ENCODE measurements around the gene HNRNPL.
"Not testable (repeated sequence)": the region's sequence is repeated elsewhere in the genome, so short reads cannot be mapped to it uniquely, and the experiment has no call there.

The HNRNPL gene

DNA sequence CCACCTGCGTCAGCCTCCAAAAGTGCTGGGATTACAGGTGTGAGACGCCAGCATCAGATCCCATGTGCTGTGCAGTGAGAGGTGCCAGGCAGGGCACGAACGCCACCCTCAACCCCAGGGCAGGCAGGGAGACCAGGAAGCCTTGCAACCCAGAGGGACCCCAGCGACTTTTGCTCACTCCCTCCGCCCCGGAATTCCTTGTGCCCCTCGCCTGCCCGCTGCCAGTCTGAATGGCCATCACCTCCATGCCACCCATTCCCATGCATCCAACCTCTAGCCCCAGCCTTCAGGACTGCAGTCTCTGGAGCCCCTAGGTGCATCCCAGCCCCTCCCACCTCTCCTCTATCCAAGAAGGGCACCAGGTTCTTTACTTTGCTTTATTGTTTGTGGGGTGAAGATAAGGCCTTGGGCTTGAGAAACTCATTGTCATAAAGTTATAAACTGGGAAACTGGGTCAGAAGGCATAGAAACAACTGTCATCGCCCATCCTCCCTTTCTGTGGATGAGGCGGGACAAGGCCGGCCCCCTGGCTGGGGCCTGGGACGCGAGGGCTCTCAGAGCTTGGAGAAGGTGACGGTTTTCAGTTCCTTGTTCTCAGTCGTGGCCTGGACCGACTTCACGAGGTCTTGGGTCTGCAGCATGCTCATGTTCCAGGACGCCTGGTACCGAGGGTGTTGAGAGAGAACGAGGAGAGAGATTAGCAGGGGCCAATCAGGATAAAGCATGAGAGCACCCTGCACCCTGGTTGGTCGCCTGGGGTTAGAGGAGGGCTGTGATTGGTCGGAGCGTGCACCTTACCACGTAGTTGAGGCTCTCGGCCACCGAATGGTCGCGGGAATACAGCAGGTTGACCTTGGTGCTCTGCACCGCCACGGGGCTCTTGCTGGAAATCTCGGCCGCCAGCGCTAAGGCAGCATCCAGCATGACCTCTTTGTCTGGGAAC is 34.5 kb downstream of the HNRNPL start:
- DNase-seq (no peak), ATAC-seq (ENCODE audit: insufficient read depth, low read depth) (peak; percentile 24; the same call in 1 of the 3 replicates)
- Histone ChIP-seq H3K27me3 (ENCODE audit: insufficient read depth, low read length, poor library complexity) (no peaks in the 10 kb centered on the region), H4K20me1 (ENCODE audit: insufficient read depth, low read length) (peaks cover 9% of the 10 kb centered on the region), H3K4me3 (ENCODE audit: low read depth in 1 of 2, low read length in 2 of 2) (no peak overlapping the region), H2AFZ (ENCODE audit: low read depth, low read length) (no peak overlapping the region), H3K4me2 (ENCODE audit: insufficient read depth, low read length) (no peak overlapping the region), H3K27ac (ENCODE audit: low read length) (no peak overlapping the region), H3K79me2 (ENCODE audit: insufficient read depth, low read length) (no peaks in the 10 kb centered on the region), H3K36me3 (ENCODE audit: insufficient read depth, low read length) (peaks cover 37% of the 10 kb centered on the region), H3K4me1 (ENCODE audit: insufficient read depth, low read length) (no peaks in the 10 kb centered on the region), H3K9me3 (ENCODE audit: insufficient read depth, low read length, severe bottlenecking) (no peaks in the 10 kb centered on the region), H3K9ac (ENCODE audit: low read depth, low read length) (no peak overlapping the region)
- no peak for TF ChIP-seq EZH2 (IDR thresholded peaks at IDR 0.05; ENCODE audit: borderline replicate concordance, low read depth, low read length, severe bottlenecking)
- TF ChIP-seq, protein P1, sequence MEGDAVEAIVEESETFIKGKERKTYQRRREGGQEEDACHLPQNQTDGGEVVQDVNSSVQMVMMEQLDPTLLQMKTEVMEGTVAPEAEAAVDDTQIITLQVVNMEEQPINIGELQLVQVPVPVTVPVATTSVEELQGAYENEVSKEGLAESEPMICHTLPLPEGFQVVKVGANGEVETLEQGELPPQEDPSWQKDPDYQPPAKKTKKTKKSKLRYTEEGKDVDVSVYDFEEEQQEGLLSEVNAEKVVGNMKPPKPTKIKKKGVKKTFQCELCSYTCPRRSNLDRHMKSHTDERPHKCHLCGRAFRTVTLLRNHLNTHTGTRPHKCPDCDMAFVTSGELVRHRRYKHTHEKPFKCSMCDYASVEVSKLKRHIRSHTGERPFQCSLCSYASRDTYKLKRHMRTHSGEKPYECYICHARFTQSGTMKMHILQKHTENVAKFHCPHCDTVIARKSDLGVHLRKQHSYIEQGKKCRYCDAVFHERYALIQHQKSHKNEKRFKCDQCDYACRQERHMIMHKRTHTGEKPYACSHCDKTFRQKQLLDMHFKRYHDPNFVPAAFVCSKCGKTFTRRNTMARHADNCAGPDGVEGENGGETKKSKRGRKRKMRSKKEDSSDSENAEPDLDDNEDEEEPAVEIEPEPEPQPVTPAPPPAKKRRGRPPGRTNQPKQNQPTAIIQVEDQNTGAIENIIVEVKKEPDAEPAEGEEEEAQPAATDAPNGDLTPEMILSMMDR (IDR thresholded peaks at IDR 0.05; ENCODE audit: borderline replicate concordance, extremely low read depth, low read length, poor library complexity, severe bottlenecking) = no peak

DNA sequence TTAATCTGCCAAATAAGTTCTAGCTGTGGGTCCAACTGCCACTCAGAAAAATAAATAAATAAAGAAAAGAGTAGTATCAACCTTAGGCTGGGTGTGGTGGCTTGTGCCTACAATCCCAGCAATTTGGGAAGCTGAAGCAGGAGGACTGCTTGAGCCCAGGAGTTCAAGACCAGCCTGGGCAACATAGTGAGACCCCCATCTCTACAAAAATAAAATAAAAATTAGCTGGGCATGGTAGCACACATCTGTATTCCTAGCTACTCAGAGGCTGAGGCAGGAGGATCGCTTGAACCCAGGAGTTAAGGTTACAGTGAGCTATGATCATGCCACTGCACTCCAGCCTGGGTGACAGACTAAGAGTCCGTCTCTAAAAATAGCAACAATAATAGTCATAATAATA is 35.9 kb downstream of the HNRNPL start:
- not testable (repeated sequence) for H3K9me3 ChIP-seq (ENCODE audit: insufficient read depth, low read length, severe bottlenecking); DNase-seq; H4K20me1 ChIP-seq (ENCODE audit: insufficient read depth, low read length); H3K9ac ChIP-seq (ENCODE audit: low read depth, low read length); H3K4me1 ChIP-seq (ENCODE audit: insufficient read depth, low read length); H3K4me3 ChIP-seq (ENCODE audit: low read depth in 1 of 2, low read length in 2 of 2); H2AFZ ChIP-seq (ENCODE audit: low read depth, low read length); H3K27me3 ChIP-seq (ENCODE audit: insufficient read depth, low read length, poor library complexity); ATAC-seq (ENCODE audit: insufficient read depth, low read depth); H3K4me2 ChIP-seq (ENCODE audit: insufficient read depth, low read length); H3K79me2 ChIP-seq (ENCODE audit: insufficient read depth, low read length); H3K27ac ChIP-seq (ENCODE audit: low read length)
- peaks cover 31% of the 10 kb centered on the region for H3K36me3 ChIP-seq (ENCODE audit: insufficient read depth, low read length)

DNA sequence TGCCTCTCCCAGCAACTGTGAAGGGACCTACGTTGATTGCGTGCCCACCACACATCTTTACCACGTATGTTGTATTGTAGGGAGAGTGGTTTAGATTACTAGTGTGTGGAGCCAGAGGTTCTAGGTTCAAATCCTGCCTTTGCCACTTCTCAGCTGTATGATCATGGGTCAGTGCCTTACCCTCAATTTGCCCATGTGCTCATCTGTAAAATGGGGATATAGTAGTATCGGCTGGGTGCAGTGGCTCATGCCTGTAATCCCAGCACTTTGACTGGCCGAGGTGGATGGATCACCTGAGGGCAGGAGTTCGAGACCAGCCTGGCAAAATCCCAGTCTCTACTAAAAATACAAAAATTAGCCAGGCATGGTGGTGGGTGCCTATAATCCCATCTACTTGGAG is 36.5 kb downstream of the HNRNPL start:
- Histone ChIP-seq H3K9me3 (ENCODE audit: insufficient read depth, low read length, severe bottlenecking) (no peaks in the 10 kb centered on the region), H4K20me1 (ENCODE audit: insufficient read depth, low read length) (peaks cover 3% of the 10 kb centered on the region; the same call in 1 of the 2 replicates), H3K4me2 (ENCODE audit: insufficient read depth, low read length) (no peak overlapping the region), H3K27me3 (ENCODE audit: insufficient read depth, low read length, poor library complexity) (no peaks in the 10 kb centered on the region), H3K4me3 (ENCODE audit: low read depth in 1 of 2, low read length in 2 of 2) (no peak overlapping the region), H3K9ac (ENCODE audit: low read depth, low read length) (no peak overlapping the region), H3K4me1 (ENCODE audit: insufficient read depth, low read length) (no peaks in the 10 kb centered on the region), H3K27ac (ENCODE audit: low read length) (no peak overlapping the region), H2AFZ (ENCODE audit: low read depth, low read length) (no peak overlapping the region), H3K36me3 (ENCODE audit: insufficient read depth, low read length) (peaks cover 31% of the 10 kb centered on the region), H3K79me2 (ENCODE audit: insufficient read depth, low read length) (no peaks in the 10 kb centered on the region)
- ATAC-seq (ENCODE audit: insufficient read depth, low read depth) = no peak
- no peak for DNase-seq
- no peak for TF ChIP-seq EZH2 (IDR thresholded peaks at IDR 0.05; ENCODE audit: borderline replicate concordance, low read depth, low read length, severe bottlenecking)
- TF ChIP-seq, protein P1 (IDR thresholded peaks at IDR 0.05; ENCODE audit: borderline replicate concordance, extremely low read depth, low read length, poor library complexity, severe bottlenecking) = no peak

DNA sequence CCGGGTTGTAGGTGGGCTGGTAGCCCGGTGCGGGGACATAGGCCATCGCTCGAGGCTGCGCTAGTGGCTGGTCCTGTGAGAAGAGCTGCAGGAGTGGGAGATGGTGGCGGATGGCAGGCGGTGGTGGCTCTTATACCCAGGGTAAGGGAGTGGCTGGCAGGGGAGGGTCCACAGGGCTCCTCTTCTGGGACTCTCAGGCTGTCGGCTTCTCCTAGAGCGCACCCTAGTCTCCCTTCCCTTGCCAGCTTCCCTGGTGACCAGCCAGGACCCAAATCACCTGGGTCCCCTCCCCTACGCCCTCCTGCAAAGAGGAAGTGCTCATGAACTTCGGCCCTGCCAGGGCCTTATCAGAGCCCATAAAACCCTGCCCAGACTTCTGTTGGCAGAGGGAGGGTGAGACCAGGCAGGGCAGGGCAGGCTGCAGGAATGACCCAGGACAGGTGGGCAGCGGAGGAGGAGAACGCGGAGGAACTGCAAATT is 36.9 kb downstream of the HNRNPL start, which contains the start of gene LGALS4:
LGALS4 (minus strand) TSS at position 105 of the 480 bp plus-strand sequence; CDS start at position 46, 59 bp downstream.
- Histone ChIP-seq H3K79me2 (ENCODE audit: insufficient read depth, low read length) (no peaks in the 10 kb centered on the region), H3K4me3 (ENCODE audit: low read depth in 1 of 2, low read length in 2 of 2) (no peak within 1 kb of the TSS), H3K9ac (ENCODE audit: low read depth, low read length) (no peak within 1 kb of the TSS), H3K4me1 (ENCODE audit: insufficient read depth, low read length) (no peaks in the 10 kb centered on the region), H3K27ac (ENCODE audit: low read length) (no peak within 1 kb of the TSS), H3K27me3 (ENCODE audit: insufficient read depth, low read length, poor library complexity) (no peaks in the 10 kb centered on the region), H4K20me1 (ENCODE audit: insufficient read depth, low read length) (peaks cover 3% of the 10 kb centered on the region; the same call in 1 of the 2 replicates), H3K36me3 (ENCODE audit: insufficient read depth, low read length) (peaks cover 27% of the 10 kb centered on the region), H3K9me3 (ENCODE audit: insufficient read depth, low read length, severe bottlenecking) (no peaks in the 10 kb centered on the region), H3K4me2 (ENCODE audit: insufficient read depth, low read length) (no peak within 1 kb of the TSS), H2AFZ (ENCODE audit: low read depth, low read length) (no peak within 1 kb of the TSS)
- ATAC-seq (ENCODE audit: insufficient read depth, low read depth) = no peak; the same call in 2 of the 3 replicates
- TF ChIP-seq, protein P1 (IDR thresholded peaks at IDR 0.05; ENCODE audit: borderline replicate concordance, extremely low read depth, low read length, poor library complexity, severe bottlenecking) = no peak
- TF ChIP-seq EZH2 (IDR thresholded peaks at IDR 0.05; ENCODE audit: borderline replicate concordance, low read depth, low read length, severe bottlenecking) = no peak
- DNase-seq = no peak

Data from DND-41 (cell line).